OCI-LY3 (cell line): ENCODE results near the gene PVRIG.
"Not testable (repeated sequence)": the region's sequence is repeated elsewhere in the genome, so short reads cannot be mapped to it uniquely, and the experiment has no call there.

ENCODE experiments used
- CTCF ChIP-seq: fragments of 200-600, 300-600 bp; sonication (generic); IDR thresholded peaks from 2 replicates; pipeline ENCODE4 v1.5.1; 2014; ENCODE audit warnings: antibody characterized with exemption, low read length, low read depth
- EZH2phosphoT487 ChIP-seq: fragments of 200-600 bp; shearing (Covaris generic); IDR thresholded peaks from 2 replicates; pipeline ENCODE4 v1.6.1; 2018; ENCODE audit warnings: antibody characterized with exemption, mixed run types, low read depth

GRCh38 chr7:100246121-100246864, 26.5 kb downstream of the PVRIG start:
- not testable (repeated sequence) for TF ChIP-seq CTCF, EZH2phosphoT487
